PC-3 (cell line): ENCODE results near the gene CFTR.

Source experiments
- EZH2 ChIP-seq: fragments of 300-600 bp; sonication (generic); IDR thresholded peaks from one replicate; pipeline ENCODE4 v1.6.1; 2017; ENCODE audit warnings: antibody characterized with exemption, mild to moderate bottlenecking, low read length; ENCODE audit not compliant: unreplicated experiment
- EZH2phosphoT487 ChIP-seq: fragments of 300-600 bp; sonication (generic); IDR thresholded peaks from 2 replicates; pipeline ENCODE4 v1.6.1; 2018; ENCODE audit warnings: mild to moderate bottlenecking, antibody characterized with exemption, low read length, borderline replicate concordance
- TF ChIP-seq, protein P1 (sequence below): fragments of 300-600 bp; sonication (generic); conservative IDR thresholded peaks from 2 replicates; pipeline ENCODE4 v1.5.1; 2017; ENCODE audit warnings: antibody characterized with exemption, low read depth, mild to moderate bottlenecking, low read length

- TF ChIP-seq, protein P1, sequence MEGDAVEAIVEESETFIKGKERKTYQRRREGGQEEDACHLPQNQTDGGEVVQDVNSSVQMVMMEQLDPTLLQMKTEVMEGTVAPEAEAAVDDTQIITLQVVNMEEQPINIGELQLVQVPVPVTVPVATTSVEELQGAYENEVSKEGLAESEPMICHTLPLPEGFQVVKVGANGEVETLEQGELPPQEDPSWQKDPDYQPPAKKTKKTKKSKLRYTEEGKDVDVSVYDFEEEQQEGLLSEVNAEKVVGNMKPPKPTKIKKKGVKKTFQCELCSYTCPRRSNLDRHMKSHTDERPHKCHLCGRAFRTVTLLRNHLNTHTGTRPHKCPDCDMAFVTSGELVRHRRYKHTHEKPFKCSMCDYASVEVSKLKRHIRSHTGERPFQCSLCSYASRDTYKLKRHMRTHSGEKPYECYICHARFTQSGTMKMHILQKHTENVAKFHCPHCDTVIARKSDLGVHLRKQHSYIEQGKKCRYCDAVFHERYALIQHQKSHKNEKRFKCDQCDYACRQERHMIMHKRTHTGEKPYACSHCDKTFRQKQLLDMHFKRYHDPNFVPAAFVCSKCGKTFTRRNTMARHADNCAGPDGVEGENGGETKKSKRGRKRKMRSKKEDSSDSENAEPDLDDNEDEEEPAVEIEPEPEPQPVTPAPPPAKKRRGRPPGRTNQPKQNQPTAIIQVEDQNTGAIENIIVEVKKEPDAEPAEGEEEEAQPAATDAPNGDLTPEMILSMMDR, result no peak
- TF ChIP-seq EZH2 (no peak), EZH2phosphoT487 (no peak)
These were observed 64.2 kb downstream of the CFTR start for GRCh38 chr7:117544061-117544460.
